ENCODE data around the gene SLC3A2.
"Not testable (repeated sequence)": the region's sequence is repeated elsewhere in the genome, so short reads cannot be mapped to it uniquely, and the experiment has no call there.

The SLC3A2 gene

GRCh38 chr11:62880803-62881578 lies at the start of gene SLC3A2:
TSS of gene SLC3A2 (plus strand) at chr11:62880896. CDS start at chr11:62881024, 128 bp downstream.
- DNase-seq (ENCODE audit: low spot score), result peak; percentile 86

GRCh38 chr11:62830904-62831519 lies 49.7 kb upstream of the SLC3A2 start:
- DNase-seq (ENCODE audit: low spot score), result no peak

- DNase-seq (ENCODE audit: low spot score), result peak; percentile 99
These were observed 49.0 kb upstream of the SLC3A2 start, which contains the start of gene STX5 for GRCh38 chr11:62831520-62832335. TSS of gene STX5 (minus strand) at chr11:62832051. CDS start at chr11:62831243, 808 bp downstream.

GRCh38 chr11:62832336-62833234 lies 48.1 kb upstream of the SLC3A2 start, which contains the start of gene TEX54:
TSS of gene TEX54 (minus strand) at chr11:62832841.
- no peak for DNase-seq (ENCODE audit: low spot score)

GRCh38 chr11:62835336-62835735 lies 45.4 kb upstream of the SLC3A2 start:
- no peak for DNase-seq (ENCODE audit: low spot score)

GRCh38 chr11:62839050-62839945 lies 41.4 kb upstream of the SLC3A2 start, which contains the start of gene WDR74:
TSS of gene WDR74 (minus strand) at chr11:62839590. CDS start at chr11:62839570, 20 bp downstream.
- peak; percentile 93 for DNase-seq (ENCODE audit: low spot score)

- DNase-seq (ENCODE audit: low spot score), result peak; percentile 55
These were observed 39.9 kb upstream of the SLC3A2 start for GRCh38 chr11:62840721-62841360.

GRCh38 chr11:62841361-62842170 lies 39.1 kb upstream of the SLC3A2 start:
- peak; percentile 91 for DNase-seq (ENCODE audit: low spot score)

- peak; percentile 31 for DNase-seq (ENCODE audit: low spot score)
These were observed 38.4 kb upstream of the SLC3A2 start for GRCh38 chr11:62842171-62842741.

- not testable (repeated sequence) for DNase-seq (ENCODE audit: low spot score)
These were observed 37.8 kb upstream of the SLC3A2 start for GRCh38 chr11:62842891-62843290.

- no peak for DNase-seq (ENCODE audit: low spot score)
These were observed 37.2 kb upstream of the SLC3A2 start for GRCh38 chr11:62843466-62843865.

- DNase-seq (ENCODE audit: low spot score), result no peak
These were observed 36.5 kb upstream of the SLC3A2 start for GRCh38 chr11:62844154-62844553.

GRCh38 chr11:62846177-62846576 lies 34.5 kb upstream of the SLC3A2 start:
- DNase-seq (ENCODE audit: low spot score), result no peak

- DNase-seq (ENCODE audit: low spot score), result no peak
These were observed 32.9 kb upstream of the SLC3A2 start for GRCh38 chr11:62847767-62848314.

- no peak for DNase-seq (ENCODE audit: low spot score)
These were observed 29.5 kb upstream of the SLC3A2 start for GRCh38 chr11:62850911-62851806.

GRCh38 chr11:62851807-62852522 lies 28.7 kb upstream of the SLC3A2 start:
- no peak for DNase-seq (ENCODE audit: low spot score)

Measured in CD4-positive, alpha-beta T cell treated with Interleukin-6 at 100 ng/mL for 8 hours (primary cell).